CMK (cell line): ENCODE results near the gene RNASE3.
"Not testable (repeated sequence)": the region's sequence is repeated elsewhere in the genome, so short reads cannot be mapped to it uniquely, and the experiment has no call there.

Experiments used
- DNase-seq: peaks from one replicate; pipeline ENCODE4 v3.0.0-alpha.2; 2010; ENCODE audit warnings: low read depth

The RNASE3 gene

DNA sequence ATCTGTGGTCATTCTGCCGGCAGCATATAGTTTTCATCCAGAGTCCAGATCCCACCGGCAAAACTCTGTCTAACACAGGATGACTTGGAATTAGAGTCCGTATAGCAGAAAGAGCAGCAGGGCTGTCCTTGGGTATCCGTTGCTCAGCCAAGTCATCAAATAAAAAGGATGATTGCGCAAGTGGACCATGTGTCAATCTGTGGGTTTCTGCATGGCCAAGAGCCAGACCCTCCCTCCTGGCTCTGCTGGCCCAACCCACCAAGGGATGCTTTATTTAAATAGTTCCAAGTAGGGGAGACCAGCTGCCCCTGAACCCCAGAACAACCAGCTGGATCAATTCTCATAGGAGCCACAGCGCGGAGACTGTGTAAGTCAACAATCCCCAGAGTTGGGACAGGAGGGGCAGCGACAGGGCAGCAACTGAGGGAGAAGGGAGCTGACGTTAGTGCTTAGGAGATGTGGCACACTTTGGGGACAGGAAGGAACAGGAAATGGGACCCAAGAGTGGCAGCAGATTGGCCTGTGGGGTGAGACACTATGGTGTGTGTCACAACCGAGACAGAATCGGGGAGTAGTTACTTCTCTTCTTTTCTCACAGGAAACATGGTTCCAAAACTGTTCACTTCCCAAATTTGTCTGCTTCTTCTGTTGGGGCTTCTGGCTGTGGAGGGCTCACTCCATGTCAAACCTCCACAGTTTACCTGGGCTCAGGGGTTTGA, 28.0 kb downstream of the RNASE3 start:
- DNase-seq: not testable (repeated sequence)

DNA sequence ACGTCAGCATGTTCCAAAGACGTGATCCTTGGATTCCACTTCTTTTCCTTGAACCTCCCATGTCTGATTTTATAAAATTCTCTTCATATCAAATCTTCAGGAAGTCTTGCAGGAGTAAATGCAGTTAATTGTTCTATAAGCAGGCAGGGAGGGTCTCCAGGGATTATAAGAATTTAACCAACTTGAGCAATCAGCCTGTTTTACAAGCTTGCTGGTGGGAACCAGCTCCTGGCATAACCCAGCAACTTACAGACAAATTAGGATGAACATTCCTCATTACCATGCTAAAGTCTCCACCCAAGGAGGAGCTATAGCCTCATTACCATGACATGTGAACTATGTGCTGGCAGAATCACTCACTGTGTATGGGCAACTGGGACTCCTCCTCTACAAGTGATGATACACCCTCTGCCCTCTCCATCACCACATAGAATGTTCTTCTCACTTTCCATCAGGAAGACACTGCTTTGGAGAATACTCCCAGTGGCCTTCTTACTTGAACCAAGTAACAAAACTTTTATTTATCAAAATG, 32.6 kb downstream of the RNASE3 start:
- DNase-seq: not testable (repeated sequence)

DNA sequence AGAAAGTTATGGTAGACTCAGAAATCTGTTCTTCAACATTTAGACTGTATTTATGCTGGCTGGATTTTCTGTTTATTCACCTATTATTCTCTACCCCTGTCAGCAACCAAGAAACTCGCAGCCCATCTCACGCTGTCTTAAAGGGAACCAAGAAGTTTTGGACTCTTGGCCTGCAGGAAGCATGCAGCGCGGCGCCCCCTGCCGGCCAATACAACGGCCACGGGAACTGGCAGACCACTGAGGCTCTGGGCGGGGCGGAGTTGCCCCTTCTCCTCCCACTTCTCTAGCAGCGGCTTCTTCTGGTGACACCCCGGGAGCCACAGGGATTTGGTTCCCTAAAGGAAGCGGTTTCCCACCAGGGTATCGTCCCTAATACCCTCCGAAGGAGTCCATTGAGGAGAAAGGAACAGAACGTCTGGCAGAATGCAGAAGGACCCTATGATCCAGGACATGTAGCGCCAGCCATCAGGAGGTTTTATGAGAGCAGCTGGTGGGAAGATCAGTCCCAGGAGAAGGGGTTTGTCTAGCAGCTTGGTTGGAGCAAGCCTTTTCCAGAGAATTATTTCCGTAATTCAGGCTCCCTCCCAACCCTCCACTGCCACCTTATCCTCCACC, 43.1 kb downstream of the RNASE3 start:
- peak; percentile 29 for DNase-seq

DNA sequence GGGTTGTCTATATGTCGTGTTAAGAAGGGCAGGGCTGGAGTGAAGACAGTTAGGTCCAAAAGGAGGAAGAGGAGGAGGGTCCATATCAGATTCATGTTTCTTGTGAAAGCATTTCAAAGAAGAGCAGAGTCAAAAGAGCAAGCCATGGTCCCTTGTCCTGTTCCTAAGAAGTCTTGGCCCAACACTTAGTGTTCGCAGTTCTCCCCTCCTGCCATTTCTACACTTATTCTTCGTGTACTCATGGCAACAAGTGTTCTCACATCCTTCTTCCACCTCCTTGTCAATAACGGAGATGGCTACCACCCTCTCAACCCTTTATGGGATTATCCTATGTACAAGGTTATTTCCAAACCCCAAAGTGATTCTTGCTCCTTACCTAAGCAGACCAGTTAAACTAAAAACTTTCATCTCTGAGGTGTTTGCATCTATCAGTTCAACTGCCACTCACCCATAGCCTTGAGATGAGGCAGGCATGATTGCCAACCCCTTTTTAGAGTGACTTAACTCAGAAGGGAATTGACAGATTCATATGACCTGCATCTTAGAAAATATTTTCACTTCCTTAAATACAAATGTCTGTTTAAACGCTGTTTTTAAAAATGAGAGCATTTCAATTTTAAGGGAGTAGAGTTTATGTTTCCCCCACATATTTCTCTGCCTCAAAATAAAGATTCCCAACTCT, 44.3 kb downstream of the RNASE3 start:
- DNase-seq: no peak
